Sigmoid colon (tissue), 7 donors: ENCODE measurements around the gene CAMK1D. TPM values are rescaled to one million over a fixed set of nuclear protein-coding genes. Genes with fewer than 3 reads are reported as not detected.

Source experiments
- DNase-seq: peaks from one replicate; pipeline ENCODE4 v3.0.0-alpha.2; 2019
- H3K27ac ChIP-seq, 4 donors: fragments of 200-600 bp; sonication (generic); one replicate each; pipeline ENCODE4 v1.5.1; 2016 to 2019; ENCODE audit warnings: mild to moderate bottlenecking in 1 of 4
- H3K27me3 ChIP-seq, 3 donors: fragments of 200-600 bp; sonication (generic); one replicate each; pipeline ENCODE4 v1.5.1; 2019; ENCODE audit warnings: mild to moderate bottlenecking in 1 of 3
- H3K36me3 ChIP-seq, 4 donors: fragments of 200-600 bp; sonication (generic); one replicate each; pipeline ENCODE4 v1.5.1; 2016 to 2019
- H3K4me1 ChIP-seq, 4 donors: fragments of 200-600 bp; sonication (generic); one replicate each; pipeline ENCODE4 v1.5.1; 2017 to 2019
- H3K4me3 ChIP-seq, 4 donors: fragments of 200-600 bp; sonication (generic); one replicate each; pipeline ENCODE4 v1.5.1; 2017 to 2019; ENCODE audit warnings: mild to moderate bottlenecking in 2 of 4, moderate library complexity in 1 of 4
- H3K9me3 ChIP-seq, 4 donors: fragments of 200-600 bp in 3 of 4; sonication (generic) in 3 of 4; one replicate each; pipeline versions ENCODE4 v1.5.1 to v1.6.1; 2013 to 2019
- CTCF ChIP-seq, 4 experiments: fragments of 450-650 bp in 3 of 4; fragments of 200-600 bp in 1 of 4; IDR thresholded peaks; one replicate each; pipeline ENCODE4 v1.5.1; 2016 to 2019; ENCODE audit warnings: antibody characterized with exemption in 4 of 4, mild to moderate bottlenecking in 3 of 4, moderate library complexity in 2 of 4
- EP300 ChIP-seq, 4 donors: sonication (generic); formaldehyde crosslinking; IDR thresholded peaks; one replicate each; pipeline ENCODE4 v1.6.1; 2017; ENCODE audit warnings: antibody characterized with exemption in 4 of 4
- POLR2A ChIP-seq, 2 donors: fragments of 450-650 bp; IDR thresholded peaks; one replicate each; pipeline ENCODE4 v1.6.1; 2016; ENCODE audit warnings: antibody characterized with exemption in 2 of 2, mild to moderate bottlenecking in 2 of 2, moderate library complexity in 2 of 2
- POLR2AphosphoS5 ChIP-seq, 4 donors: sonication (generic); formaldehyde crosslinking; IDR thresholded peaks; one replicate each; pipeline ENCODE4 v1.6.1; 2017; ENCODE audit warnings: antibody characterized with exemption in 4 of 4
- WGBS, 2 donors: extraction: QIAGEN DNeasy Blood & Tissue Kit; methylation state at CpG; one replicate each; pipeline ENCODE4 v1.1.7; 2013; 5-methylcytosine and 5-hydroxymethylcytosine counted together
- intact Hi-C: fragments of 100-400 bp; cut with DNase I; formaldehyde crosslinking; loops from one replicate; pipeline ENCODE4 v1.15.1; 2023
- polyA plus RNA-seq, 3 donors: library from polyadenylated mRNA; stranded (reverse); fragments of 200-250 nt; gene quantifications; one replicate each; pipeline ENCODE4 v1.2.3, GENCODE V29; 2013
- total RNA-seq, 4 donors: library from RNA; depleted of rRNA; stranded (reverse); fragments of >200 nt; gene quantifications; one replicate each; pipeline ENCODE4 v1.1.0, GENCODE V29; 2016
- donor health status: healthy with polysubstance abuse.
- donor health status: Bipolar disorder and iron deficiency.
- donor health status: healthy.

The CAMK1D gene
- total and polyA plus RNA-seq, 7 donors = 7.2 to 11.5 (median 8.6) TPM

DNA sequence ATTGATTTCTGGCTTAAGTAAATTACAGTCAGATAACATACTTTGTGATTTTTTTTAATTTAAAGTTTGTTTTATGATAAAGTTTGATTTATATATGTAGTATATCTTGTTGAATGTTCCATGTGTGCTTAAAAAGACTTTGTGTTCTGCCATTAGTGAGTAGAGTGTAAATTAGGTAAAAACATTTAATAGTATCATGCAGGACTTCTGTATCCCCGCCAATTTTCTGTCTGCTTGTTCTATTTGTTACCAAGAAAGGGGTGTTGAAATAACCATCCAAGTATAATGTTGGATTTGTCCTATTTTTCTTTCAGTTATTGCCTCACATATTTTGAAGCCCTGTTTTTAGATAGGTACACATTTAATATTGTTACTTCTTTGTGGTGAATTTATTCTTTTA lies 172.1 kb downstream of the CAMK1D start:
- 97 to 100% methylated on average over 1 of the region's 1 CpG for WGBS, 2 donors
- intact Hi-C loops = no loop called here
- no peak for DNase-seq
- Histone ChIP-seq H3K27me3 (no peaks in the 10 kb centered on the region), H3K4me1 (no peaks in the 10 kb centered on the region), H3K4me3 (no peak overlapping the region), H3K36me3 (no peaks in the 10 kb centered on the region), H3K27ac (no peak overlapping the region), H3K9me3 (no peaks in the 10 kb centered on the region)
- no peak for TF ChIP-seq POLR2AphosphoS5 (IDR thresholded peaks at IDR 0.05)
- TF ChIP-seq EP300 (IDR thresholded peaks at IDR 0.05) = no peak
- TF ChIP-seq CTCF (IDR thresholded peaks at IDR 0.05) = no peak
- no peak for TF ChIP-seq POLR2A (IDR thresholded peaks at IDR 0.05)

DNA sequence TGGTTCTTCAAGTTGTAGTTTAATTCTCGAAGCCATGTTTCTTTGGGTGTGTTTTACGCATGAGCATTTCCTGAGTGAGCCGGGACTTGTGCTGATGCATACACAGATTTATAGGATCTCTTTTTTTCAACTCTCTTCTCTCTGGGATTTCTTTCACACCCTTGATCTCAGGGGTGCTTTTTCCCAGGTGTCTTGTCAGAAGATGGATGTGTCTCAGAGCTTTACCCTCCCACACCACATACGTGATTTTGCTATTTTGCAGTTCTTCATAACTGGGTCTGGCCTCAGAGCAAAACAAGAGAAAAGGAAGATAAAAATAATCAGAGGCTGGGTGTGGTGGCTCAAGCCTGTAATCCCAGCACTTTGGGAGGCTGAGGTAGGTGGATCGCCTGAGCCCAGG lies 177.0 kb downstream of the CAMK1D start:
- no peak for DNase-seq
- Histone ChIP-seq H3K36me3 (no peaks in the 10 kb centered on the region), H3K4me3 (no peak overlapping the region), H3K27me3 (no peaks in the 10 kb centered on the region), H3K9me3 (no peaks in the 10 kb centered on the region), H3K4me1 (peaks cover 0 to 22% (median 12%) of the 10 kb centered on the region in 4 donors), H3K27ac (no peak overlapping the region)
- 88 to 92% methylated on average over 5 of the region's 5 CpGs for WGBS, 2 donors
- TF ChIP-seq POLR2A (IDR thresholded peaks at IDR 0.05) (no peak), EP300 (IDR thresholded peaks at IDR 0.05) (no peak)
- intact Hi-C loops = no loop called here

DNA sequence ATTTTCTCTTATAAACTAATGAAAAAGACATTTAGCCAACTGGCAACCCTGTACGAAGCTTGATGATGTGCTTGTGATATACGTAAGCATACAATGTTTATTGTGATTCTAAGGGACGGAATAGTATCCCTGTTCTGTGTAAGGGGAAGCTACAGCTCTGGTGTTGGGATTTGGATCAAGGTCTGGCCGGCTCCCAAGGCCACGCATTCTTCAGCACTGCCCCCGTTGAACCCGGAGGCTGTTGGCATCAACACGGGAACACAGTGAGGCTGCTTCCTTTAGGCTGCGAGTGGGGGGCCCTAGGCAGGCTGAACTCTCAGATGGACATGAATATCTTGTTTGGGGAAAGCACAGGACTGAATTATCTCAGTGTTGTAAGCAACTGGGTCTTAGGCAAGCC lies 180.6 kb downstream of the CAMK1D start:
- Histone ChIP-seq H3K9me3 (no peaks in the 10 kb centered on the region), H3K4me3 (no peak overlapping the region), H3K27ac (peak overlapping the region in 3 of 4 donors; percentile 59 to 77 (median 74)), H3K36me3 (no peaks in the 10 kb centered on the region), H3K4me1 (peaks cover 0 to 26% (median 14%) of the 10 kb centered on the region in 4 donors), H3K27me3 (no peaks in the 10 kb centered on the region)
- TF ChIP-seq CTCF (IDR thresholded peaks at IDR 0.05) = no peak
- intact Hi-C loops = loop anchor here (5.0 to 10.0 kb wide), 2 partner anchors 183 to 265 kb away; partner anchors contain the start of gene CAMK1D
- no peak for DNase-seq
- 90 to 96% methylated on average over 9 of the region's 9 CpGs for WGBS, 2 donors

GRCh38 chr10:12531305-12532220 lies 182.2 kb downstream of the CAMK1D start:
- intact Hi-C loops = loop anchor here (5.0 to 10.0 kb wide), 2 partner anchors 184 to 267 kb away; partner anchors contain the start of gene CAMK1D
- TF ChIP-seq EP300 (IDR thresholded peaks at IDR 0.05) (peak in 2 of 4 donors; percentile 39 to 88), POLR2AphosphoS5 (IDR thresholded peaks at IDR 0.05) (peak in 2 of 4 donors; percentile 26 to 73), CTCF (IDR thresholded peaks at IDR 0.05) (no peak), POLR2A (IDR thresholded peaks at IDR 0.05) (no peak)
- Histone ChIP-seq H3K9me3 (no peaks in the 10 kb centered on the region), H3K27ac (peak overlapping the region in 3 of 4 donors; percentile 59 to 77 (median 74)), H3K27me3 (no peaks in the 10 kb centered on the region), H3K4me1 (peaks cover 0 to 26% (median 14%) of the 10 kb centered on the region in 4 donors), H3K4me3 (no peak overlapping the region), H3K36me3 (no peaks in the 10 kb centered on the region)
- WGBS, 2 donors = 47 to 76% methylated on average over 12 of the region's 12 CpGs
- DNase-seq = peak; percentile 76

- intact Hi-C loops = loop anchor here (5.0 to 10.0 kb wide), 2 partner anchors 186 to 268 kb away; partner anchors contain the start of gene CAMK1D
- DNase-seq = no peak
- H3K9me3 ChIP-seq = no peaks in the 10 kb centered on the region
- peak overlapping the region in 2 of 4 donors; percentile 51 to 58 for H3K27ac ChIP-seq
- no peaks in the 10 kb centered on the region for H3K36me3 ChIP-seq
- no peaks in the 10 kb centered on the region for H3K27me3 ChIP-seq
- WGBS, 2 donors = 67 to 77% methylated on average over 4 of the region's 4 CpGs
- H3K4me3 ChIP-seq = no peak overlapping the region
- peaks cover 0 to 26% (median 12%) of the 10 kb centered on the region in 4 donors for H3K4me1 ChIP-seq
- TF ChIP-seq EP300 (IDR thresholded peaks at IDR 0.05) (peak in 1 of 4 donors; percentile 12), POLR2A (IDR thresholded peaks at IDR 0.05) (no peak), CTCF (IDR thresholded peaks at IDR 0.05) (no peak), POLR2AphosphoS5 (IDR thresholded peaks at IDR 0.05) (peak in 3 of 4 donors; percentile 34 to 57 (median 51))
Observed at GRCh38 chr10:12533151-12533550, 183.8 kb downstream of the CAMK1D start.
